ENCODE data around the gene TAAR2.

GRCh38 chr6:132604635-132605152, 19.4 kb downstream of the TAAR2 start:
- TF ChIP-seq CTCF (optimal IDR thresholded peaks at IDR 0.05 in 1 of 3, IDR thresholded peaks at IDR 0.05 in 1 of 3, conservative IDR thresholded peaks at IDR 0.05 in 1 of 3; ENCODE audit: extremely low read depth in 1 of 3, insufficient read depth in 2 of 3, low read length in 3 of 3) (no peak), EZH2 (IDR thresholded peaks at IDR 0.05; ENCODE audit: low read length) (no peak)

Measured in keratinocyte (primary cell).